Stimulated activated CD8-positive, alpha-beta memory T cell treated with anti-CD3 and anti-CD28 coated beads, Interleukin-2, amount 100 ng/mL, for 1 hour (primary cell): ENCODE results near the gene SLC16A6.
"Not testable (repeated sequence)": the region's sequence is repeated elsewhere in the genome, so short reads cannot be mapped to it uniquely, and the experiment has no call there.

Experiments used
- DNase-seq, 2 donors: peaks; one replicate each; pipeline ENCODE4 v3.0.0-alpha.2; 2020; ENCODE audit warnings: low read depth in 2 of 2

The SLC16A6 gene, protein sequence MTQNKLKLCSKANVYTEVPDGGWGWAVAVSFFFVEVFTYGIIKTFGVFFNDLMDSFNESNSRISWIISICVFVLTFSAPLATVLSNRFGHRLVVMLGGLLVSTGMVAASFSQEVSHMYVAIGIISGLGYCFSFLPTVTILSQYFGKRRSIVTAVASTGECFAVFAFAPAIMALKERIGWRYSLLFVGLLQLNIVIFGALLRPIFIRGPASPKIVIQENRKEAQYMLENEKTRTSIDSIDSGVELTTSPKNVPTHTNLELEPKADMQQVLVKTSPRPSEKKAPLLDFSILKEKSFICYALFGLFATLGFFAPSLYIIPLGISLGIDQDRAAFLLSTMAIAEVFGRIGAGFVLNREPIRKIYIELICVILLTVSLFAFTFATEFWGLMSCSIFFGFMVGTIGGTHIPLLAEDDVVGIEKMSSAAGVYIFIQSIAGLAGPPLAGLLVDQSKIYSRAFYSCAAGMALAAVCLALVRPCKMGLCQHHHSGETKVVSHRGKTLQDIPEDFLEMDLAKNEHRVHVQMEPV

DNA sequence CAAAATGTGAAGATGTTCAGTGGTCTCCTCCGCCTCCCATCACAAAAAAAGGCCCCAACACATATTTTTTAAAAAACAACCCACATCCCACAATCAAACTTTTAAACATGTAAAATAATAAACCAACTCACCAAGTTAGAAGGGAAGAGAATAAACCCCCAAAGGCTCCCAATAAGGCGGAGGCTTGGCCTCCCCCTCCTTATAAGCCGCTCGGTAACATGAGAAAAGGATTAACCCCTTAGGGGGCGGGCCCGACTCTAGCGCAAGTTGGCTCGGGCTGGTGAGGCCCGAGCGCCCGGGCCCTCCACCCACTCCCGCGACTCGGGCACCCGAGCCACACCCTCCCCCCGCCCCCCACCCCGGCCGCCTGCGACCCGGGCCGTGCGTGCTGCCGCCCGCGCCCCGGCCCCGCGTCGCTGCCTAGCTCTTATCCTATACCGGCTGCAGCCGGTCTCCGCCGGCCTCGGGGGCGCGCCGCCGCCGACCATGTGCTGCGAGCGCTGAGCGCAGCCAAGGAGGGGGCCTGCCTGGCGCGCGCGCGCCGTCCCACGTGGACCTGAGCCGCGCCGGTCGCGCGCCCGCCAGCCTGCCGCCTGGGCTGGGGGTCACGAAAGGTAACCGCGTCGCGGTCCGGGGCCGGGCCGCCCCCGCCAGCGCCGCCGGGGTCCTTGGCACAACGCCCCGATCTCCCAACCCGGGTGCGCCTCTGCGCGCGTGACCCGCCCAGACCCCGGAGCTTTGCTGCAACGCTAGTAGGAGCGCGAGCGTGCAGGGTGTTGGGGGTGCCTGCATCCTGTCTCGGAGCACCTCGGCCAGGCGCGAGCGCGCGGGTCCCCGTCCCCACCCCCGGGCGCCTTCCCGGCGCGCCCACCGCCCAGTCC lies at the start of gene SLC16A6, which contains the start of gene ARSG:
TSS of gene SLC16A6 (minus strand) at position 173 of the 881 bp plus-strand sequence. CDS start 12,807 bp downstream, outside the sequence.
TSS of gene ARSG (plus strand) at position 541 of the 881 bp plus-strand sequence. CDS start 15,999 bp downstream, outside the sequence.
- peak; percentile 59 to 70 for DNase-seq

DNA sequence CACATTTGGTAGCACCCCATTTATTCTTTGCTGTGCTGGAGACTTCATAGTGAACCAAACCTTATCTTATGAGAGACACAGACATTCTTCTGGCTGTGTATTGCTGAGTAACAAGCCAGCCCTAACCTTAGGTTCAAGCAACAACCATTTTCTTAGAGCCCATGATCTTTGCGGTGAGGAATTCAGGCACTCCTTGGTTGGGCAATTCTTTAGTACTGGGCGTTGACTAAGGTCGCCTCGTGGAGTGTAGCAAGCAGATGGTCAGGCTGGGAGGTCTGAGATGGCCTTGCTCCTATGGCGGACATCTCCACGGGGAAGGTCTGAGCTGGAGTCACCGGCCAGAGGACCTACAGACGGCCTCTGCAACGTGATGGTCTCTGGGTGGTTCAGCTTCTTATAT lies 43.5 kb upstream of the SLC16A6 start:
- DNase-seq: no peak

DNA sequence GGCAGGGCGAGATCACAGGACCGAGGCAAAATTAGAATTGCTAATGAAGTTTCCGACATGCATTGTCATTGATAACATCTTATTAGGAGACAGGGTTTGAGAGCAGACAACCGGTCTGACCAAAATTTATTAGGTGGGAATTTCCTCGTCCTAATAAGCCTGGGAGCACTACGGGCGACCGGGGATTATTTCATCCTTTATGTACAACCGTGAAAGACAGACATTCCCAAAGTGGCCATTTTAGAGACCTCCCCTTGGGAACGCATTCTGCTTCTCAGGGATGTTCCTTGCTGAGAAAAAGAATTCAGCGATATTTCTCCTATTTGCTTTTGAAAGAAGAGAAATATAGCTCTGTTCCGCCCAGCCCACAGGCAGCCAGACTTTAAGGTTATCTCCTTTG lies 41.0 kb upstream of the SLC16A6 start:
- DNase-seq: not testable (repeated sequence)

DNA sequence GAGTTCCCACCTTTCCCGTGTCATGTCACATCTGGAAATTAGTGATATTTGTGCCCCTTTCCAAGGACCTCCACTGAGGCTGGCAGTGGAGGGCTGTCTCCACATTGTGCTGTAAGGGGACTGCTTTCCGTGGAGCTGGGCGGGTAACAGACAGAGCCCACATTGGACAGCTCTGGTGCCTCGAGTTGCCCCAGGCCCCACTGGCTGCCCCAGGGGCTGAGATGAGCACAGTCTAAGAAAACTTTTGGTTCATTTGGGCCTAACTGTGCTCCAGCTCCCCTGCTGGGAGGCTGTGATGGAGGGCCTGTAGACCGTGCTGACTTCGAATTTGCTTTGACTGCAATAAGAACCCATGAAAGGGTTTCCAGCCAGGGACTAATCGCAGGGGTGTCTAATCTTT lies 38.4 kb upstream of the SLC16A6 start:
- DNase-seq: no peak

DNA sequence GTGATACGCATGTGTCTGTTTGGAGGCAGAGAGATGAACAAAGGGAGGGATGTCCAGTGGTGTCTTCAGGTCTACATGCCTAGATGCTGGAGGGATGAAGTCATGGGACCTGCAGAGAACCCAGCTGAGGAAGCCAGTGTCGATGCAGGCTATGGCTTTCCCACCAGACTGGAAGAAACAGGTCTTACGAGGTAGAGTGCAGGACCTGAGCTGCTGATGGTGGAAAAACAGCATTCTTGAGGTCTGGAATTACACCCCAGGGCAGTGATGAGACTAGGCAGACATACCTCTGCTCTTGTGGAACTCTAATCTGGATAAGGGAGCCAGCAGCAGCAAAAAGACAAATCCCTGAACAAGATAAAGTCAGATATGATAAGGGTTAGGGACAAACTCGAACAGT lies 37.7 kb upstream of the SLC16A6 start:
- DNase-seq: no peak

DNA sequence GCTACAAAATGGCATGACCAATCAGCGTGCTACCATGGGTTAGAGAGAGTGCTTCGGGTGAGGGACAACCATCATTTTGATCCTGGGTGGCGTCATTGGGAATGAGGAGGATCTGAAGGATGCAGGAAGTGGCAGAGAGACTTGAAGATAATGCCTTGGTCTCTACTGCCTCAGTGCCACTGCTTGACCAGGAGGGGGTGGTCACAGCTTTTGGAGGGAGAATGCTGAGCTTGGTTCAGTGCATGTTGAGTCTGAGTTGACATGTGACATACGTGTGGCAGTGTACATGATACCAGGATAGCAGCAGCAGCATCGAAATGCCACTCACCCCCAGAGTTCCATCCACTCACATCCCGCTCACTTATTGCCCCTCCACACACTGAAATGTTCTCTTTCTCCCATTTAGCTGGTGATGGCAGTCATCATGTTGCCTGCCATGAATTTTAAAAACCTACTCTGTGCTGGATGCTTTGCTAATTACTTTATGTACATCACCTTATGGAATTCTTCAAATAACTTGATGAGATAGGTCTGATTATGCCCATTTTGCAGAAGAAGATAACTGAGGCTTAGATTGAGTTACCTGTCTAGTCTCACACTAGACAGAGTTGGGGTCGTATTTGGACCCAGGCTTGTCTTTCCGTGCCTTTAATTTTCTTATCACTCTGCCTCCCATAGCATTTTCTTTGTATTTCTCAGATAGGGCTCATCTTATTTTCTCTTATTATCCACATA lies 37.1 kb upstream of the SLC16A6 start:
- no peak for DNase-seq

DNA sequence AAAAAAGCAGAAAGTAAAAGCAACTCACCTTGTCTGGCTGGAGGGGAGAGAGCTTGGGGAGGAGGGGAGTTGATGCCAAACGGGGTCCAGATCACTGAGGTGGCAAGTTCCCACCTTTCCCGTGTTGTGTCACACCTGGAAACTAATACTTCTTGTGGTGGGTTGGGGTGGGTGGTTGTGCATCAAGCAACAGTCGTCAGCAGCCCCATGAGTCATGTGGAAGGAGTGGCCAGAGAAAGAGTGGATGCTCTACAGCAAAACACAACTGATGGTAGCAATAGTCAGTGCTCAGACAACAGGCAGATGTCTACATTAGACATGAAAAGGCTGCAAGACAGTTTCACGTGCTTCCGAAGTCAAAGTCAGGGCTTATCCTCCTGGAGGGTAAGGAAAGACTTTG lies 35.8 kb upstream of the SLC16A6 start:
- DNase-seq: no peak

DNA sequence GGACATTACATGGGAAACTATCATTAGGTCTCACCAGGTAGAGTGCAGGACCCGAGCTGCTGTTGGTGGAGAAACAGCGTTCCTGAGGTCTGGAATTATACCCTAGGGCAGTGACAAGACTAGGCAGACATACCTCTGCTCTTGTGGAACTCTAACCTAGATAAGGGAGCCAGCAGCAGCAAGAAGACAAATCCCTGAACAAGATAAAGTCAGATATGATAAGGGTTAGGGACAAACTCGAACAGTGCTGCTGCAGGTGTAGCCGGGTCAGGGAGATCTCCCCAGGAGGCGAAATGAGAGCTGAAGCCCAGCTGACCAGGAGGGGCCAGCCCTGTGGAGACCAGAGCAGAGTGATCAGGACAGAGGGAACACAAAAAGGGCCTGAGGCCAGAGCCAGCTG lies 35.0 kb upstream of the SLC16A6 start:
- DNase-seq: no peak

DNA sequence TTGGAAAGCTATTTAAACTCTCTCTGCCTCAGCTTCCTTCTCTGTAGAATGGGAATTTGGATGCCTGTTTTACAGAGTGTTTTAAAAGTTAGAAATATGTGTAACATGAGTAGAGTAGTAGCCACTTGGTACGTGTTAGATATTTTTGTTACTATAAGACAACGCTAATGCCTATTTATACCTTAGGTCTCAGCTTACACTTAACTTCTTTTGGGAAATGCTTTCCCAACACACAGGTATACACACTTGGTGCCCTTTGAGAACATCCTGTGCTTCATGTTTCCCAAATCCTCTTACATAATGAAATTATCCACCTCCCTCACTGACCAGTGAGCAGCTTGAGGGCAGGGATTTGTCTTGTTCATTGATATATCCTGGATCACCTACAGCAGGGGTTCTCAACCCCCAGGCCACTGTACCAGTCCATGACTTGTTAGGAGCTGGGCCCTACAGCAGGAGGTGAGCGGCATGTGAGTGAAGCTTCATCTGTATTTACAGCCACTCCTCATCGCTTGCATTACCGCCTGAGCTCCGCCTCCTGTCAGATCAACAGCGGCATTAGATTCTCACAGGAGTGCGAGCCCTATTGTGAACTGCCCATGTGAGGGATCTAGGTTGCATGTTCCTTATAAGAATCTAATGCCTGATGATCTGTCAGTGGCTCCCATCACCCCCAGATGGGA lies 33.9 kb upstream of the SLC16A6 start:
- no peak for DNase-seq

DNA sequence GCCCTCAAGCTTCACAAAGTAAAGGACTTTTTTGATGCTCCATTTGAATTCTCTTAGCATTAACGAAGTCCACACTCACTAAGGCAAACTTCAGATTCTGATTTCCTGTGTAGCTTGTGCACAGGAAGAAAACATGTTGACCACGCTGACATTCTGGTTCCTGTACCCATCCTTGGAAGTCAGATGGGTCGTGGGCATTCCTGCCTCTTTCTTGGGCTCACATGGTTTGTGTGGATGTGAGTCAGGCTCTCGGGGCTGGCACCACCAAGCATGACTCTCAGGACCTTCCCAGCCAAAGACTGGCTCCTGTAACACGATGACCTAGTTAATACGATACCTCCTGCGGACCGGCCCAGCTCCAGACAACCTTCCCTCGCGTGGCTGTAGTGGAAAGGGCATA lies 33.2 kb upstream of the SLC16A6 start:
- no peak for DNase-seq

DNA sequence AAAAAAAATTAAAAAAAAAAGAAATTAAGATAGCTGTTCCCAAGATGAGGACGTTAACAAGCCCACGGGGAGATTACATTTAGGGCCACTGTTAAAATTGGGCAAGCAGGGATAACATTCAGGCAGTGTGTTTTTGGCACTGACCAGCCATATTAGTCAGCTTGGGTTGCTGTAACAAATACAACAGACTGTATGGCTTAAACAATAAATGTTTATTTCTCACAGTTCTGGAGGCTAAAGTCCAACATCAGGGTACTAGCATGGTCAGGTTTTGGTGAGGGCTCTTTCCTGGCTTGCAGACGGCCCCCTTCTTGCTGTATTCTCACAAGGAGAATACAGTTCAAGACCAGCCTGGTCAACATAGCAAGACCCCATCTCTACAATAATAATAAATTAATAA lies 31.7 kb upstream of the SLC16A6 start:
- DNase-seq: no peak

DNA sequence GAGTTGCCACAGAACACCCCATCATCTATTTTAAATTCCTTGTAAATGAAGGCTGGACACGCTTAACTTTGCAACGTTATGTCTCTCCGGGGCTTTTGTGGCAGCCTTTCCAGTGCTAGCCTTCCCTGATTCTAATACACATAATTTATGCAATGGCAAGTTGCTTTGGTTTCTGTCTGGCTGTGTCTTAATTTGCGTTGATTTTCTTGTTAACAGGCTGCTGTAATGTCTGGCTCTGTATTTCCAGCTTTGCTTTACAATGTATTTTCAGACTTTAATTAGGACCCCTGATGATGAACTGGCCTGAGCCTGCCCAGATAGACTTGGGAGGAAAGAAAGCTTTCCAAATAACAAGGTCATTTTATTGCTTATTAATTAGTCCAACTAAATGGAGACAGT lies 30.6 kb upstream of the SLC16A6 start:
- no peak for DNase-seq

DNA sequence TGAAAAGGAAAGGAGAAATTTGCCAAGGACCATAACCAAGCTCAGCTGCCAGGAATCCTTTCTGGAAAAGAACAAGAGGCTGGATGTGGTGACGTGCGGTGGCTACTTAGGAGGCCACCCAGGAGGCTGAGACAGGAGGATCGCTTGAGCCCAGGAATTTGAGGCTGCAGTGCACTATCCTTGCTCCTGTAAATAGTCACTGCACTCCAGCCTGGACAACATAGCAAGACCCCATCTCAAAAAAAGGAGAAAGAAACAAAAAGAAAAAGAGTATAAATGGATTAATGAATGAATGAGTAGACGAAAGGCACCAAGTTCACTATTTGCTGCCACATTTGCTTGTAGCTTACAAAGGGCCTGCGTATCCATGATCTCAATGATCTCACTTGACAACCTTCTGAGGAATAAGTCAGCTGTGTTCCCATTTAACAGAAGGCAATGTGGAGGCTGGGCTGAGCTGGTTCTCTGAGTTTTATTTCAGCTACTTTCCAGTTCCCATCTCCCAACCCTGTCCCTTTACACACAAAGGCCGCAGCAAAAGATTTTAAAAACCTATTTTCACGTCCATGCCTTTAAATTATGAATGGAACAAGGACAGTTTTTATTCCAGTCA lies 30.1 kb upstream of the SLC16A6 start:
- no peak for DNase-seq

DNA sequence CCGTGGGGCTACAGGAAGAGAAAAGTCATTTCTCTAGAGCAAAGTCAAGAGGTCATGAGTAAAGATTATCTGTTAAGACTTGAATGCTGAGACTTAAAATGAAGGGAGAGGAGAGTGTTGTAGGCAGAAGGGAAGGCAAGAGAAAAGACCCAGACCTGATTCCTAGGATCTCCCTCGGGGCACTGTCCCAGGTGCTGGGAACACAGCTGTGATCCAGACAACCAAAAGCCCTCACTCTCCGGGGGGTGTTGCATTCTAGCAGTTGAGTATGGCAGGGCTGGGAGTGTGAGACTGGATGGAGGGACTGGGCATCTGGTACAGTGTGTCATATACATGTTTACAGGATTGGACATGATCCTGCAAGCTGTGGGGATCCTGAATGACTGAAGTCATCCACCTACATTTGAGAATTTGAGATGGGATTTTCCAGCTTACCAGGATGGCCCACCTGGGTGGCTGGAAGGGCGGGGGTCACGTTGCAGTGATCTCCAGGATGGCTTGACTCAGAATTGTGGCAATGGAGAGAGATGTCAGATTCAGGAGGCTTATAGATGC lies 29.5 kb upstream of the SLC16A6 start:
- DNase-seq: no peak

DNA sequence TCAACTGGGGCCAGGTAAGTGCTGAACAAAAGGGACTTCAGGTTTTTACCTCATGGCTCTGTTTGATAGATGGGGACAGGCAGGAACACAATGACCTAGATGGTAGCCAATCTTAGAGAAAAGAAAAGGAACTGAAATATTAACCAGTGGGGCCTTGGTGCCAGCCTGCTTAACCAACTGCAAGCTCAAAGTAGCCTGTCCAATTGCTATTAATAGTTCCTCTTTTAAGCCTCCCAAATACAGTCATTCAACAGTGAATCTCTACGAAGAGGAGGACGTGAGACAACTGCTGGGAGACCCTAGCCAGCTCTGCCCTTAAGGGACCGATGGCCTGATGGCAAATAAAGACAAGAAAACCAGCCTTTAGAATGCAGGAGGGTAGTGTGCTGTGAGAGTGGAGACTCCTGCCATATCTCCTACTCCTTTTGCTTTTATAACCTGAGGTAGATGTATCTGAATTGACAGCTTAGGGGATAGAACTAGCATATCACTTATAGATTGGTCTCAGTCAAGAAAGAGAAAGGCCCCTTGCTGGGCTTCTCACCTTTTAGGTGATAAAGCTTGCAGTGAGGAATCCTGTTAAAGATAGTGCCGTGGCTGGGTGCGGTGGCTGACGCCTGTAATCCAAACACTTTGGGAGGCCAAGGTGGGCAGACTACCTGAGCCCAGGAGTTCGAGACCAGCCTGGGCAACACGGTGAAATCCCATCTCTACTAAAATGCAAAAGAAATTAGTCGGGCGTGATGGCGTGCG lies 28.7 kb upstream of the SLC16A6 start:
- no peak for DNase-seq

DNA sequence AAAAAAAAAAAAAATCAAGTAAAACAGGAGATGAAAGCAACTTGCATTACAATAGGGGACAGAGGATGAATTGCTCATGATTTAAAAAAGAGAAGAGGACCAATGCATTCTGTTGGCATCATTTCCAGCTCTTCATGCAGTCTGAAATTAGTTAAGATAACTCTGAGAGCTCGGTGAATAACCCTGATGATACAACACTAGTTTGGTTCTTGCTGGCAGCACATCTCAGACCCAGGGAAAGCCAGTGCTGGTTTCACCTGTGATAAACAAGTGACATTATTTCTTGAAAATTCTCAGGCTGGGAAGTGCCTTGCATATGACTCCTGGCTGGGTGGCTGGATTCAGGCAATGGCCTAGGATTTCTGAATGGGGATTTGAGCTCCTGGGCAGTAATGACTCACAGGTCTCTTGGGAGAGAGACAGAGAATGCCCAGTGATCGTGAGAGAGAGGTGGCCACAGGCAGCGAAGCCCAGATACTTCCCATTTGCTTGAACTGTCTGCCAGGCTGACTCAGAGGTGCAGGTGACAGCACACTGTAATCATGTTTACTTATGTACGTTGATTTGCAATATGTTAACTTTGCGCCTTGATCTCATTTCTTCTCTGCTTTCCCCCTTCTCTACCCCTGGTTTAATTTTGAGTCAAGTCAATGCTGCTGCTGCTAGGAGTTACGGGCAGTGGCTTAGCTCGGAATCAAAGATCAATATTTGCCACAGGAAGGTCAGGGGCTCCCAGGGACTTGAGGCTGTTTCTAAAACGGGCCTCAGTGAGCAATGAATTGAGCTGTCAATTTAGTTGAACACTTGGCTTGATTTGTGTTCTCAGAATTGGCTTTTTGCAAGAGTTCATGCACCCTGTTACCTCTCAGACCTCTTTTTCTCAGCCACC lies 27.4 kb upstream of the SLC16A6 start:
- DNase-seq: no peak

DNA sequence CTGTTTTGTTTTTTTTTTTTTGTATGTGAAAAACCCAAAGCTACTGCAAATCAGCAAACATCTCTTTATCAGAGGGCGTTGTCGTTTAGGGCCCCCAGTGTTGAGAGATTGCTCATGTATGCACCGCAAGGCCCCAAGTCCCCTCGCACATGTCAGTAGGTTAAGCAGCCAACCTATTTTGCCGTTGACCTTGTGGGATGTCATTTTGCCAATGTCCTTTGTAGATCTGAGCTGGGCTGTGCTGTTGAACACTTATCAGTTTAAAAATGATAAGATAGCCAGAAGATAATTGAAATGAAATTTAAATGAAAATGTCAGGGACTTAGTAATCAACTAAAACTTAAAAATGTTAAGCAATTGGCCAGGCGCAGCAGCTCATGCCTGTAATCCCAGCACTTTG lies 26.5 kb upstream of the SLC16A6 start:
- no peak for DNase-seq

DNA sequence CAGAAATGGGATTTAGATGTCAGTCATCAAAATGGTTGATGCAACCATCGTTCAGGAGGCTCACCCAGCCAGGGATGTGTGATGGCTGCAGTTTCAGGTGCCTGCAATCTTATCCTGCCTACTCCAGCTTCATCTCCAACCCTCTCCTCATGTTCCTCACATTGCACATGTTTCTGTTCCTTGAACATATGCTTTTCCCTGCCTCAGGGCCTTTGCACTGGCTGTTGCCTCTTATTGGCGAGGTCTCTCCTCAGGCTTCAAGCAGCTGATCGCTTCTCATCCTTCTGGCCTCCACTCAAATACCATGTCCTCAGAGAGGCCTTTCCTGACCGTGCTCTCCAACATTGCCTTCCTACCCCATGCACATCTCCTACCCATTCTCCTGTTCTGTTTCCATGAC lies 25.0 kb upstream of the SLC16A6 start:
- DNase-seq: no peak
